NOMO-1 treated with DMSO at 0.1 percent for 48 hours (cell line): Measurements from ENCODE around the gene SLC48A1.

Experiments used
- DNase-seq: peaks from one replicate; lab custom pipeline; 2025; ENCODE audit not compliant: unreplicated experiment; lab: John Stamatoyannopoulos, UW

Gene SLC48A1

GRCh38 chr12:47744005-47744651 lies 28.9 kb upstream of the SLC48A1 start:
- no peak for DNase-seq

- no peak for DNase-seq
Measured at GRCh38 chr12:47744778-47745436, 28.1 kb upstream of the SLC48A1 start.

- no peak for DNase-seq
Measured at GRCh38 chr12:47745485-47746041, 27.5 kb upstream of the SLC48A1 start.

GRCh38 chr12:47746073-47746472 lies 27.0 kb upstream of the SLC48A1 start:
- DNase-seq: no peak

GRCh38 chr12:47746523-47746922 lies 26.5 kb upstream of the SLC48A1 start:
- no peak for DNase-seq

GRCh38 chr12:47747126-47747525 lies 25.9 kb upstream of the SLC48A1 start:
- DNase-seq: no peak

GRCh38 chr12:47747596-47748506 lies 25.2 kb upstream of the SLC48A1 start:
- DNase-seq: no peak

- no peak for DNase-seq
Measured at GRCh38 chr12:47748507-47748828, 24.6 kb upstream of the SLC48A1 start.

- no peak for DNase-seq
Measured at GRCh38 chr12:47748899-47749298, 24.1 kb upstream of the SLC48A1 start.

- DNase-seq: peak; percentile 74
Measured at GRCh38 chr12:47750229-47750798, 22.7 kb upstream of the SLC48A1 start.

GRCh38 chr12:47750916-47751470 lies 22.0 kb upstream of the SLC48A1 start:
- DNase-seq: no peak

- no peak for DNase-seq
Measured at GRCh38 chr12:47751561-47751960, 21.5 kb upstream of the SLC48A1 start.

GRCh38 chr12:47752121-47752520 lies 20.9 kb upstream of the SLC48A1 start:
- no peak for DNase-seq

GRCh38 chr12:47752552-47752951 lies 20.5 kb upstream of the SLC48A1 start:
- no peak for DNase-seq

GRCh38 chr12:47753021-47754001 lies 19.7 kb upstream of the SLC48A1 start:
- DNase-seq: no peak

GRCh38 chr12:47754126-47754525 lies 18.9 kb upstream of the SLC48A1 start:
- DNase-seq: no peak

GRCh38 chr12:47754881-47755280 lies 18.2 kb upstream of the SLC48A1 start:
- no peak for DNase-seq

- no peak for DNase-seq
Measured at GRCh38 chr12:47755655-47756562, 17.1 kb upstream of the SLC48A1 start.

- DNase-seq: no peak
Measured at GRCh38 chr12:47757364-47757839, 15.6 kb upstream of the SLC48A1 start.
